MM.1S (cell line): ENCODE results near the gene SOST.

Experiments used
- CTCF ChIP-seq: fragments of 300-600 bp; sonication (generic); IDR thresholded peaks from 2 replicates; pipeline ENCODE4 v1.5.1; 2016; ENCODE audit warnings: antibody characterized with exemption, low read length, mixed read lengths
- EZH2 ChIP-seq: fragments of 300-600 bp; sonication (generic); optimal IDR thresholded peaks from 2 replicates; pipeline ENCODE3; 2017; ENCODE audit warnings: low read depth, mild to moderate bottlenecking, antibody characterized with exemption, low read length, mixed read lengths

DNA sequence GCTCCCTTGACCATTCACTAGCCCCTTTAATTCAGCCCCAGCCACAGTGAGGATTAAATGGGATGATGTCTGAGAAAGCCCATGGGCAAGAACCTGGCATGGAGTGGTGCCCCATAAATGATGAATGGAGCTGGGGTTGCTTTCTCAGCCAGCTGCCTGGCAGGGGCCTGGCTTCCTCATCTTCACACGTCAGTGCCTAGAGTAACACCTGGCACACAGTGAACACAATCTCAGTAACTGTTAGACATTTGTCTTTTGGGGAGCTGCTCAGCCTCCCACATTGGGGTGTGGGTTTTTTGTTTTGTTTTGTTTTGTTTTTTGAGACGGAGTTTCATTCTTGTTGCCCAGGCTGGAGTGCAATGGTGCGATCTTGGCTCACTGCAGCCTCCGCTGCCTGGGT is 49.4 kb downstream of the SOST start:
- TF ChIP-seq CTCF (no peak), EZH2 (no peak)
